HCT116 (cell line): ENCODE results near the gene MACROD1.

ENCODE experiments used
- CBX3 ChIP-seq: IDR thresholded peaks from 2 replicates; pipeline ENCODE4 v1.6.1; 2012; ENCODE audit warnings: low read depth
- CEBPB ChIP-seq: IDR thresholded peaks from 2 replicates; pipeline ENCODE4 v1.6.1; 2012; ENCODE audit warnings: low read depth
- EGR1 ChIP-seq: IDR thresholded peaks from 2 replicates; pipeline ENCODE4 v1.6.1; 2012; ENCODE audit warnings: low read depth
- EZH2 ChIP-seq: fragments of 200-600 bp; sonication (generic); IDR thresholded peaks from 2 replicates; pipeline ENCODE4 v1.6.1; 2017; ENCODE audit warnings: antibody characterized with exemption, mixed run types
- FOSL1 ChIP-seq: IDR thresholded peaks from 2 replicates; pipeline ENCODE4 v1.6.1; 2012; ENCODE audit warnings: low read depth
- POLR2A ChIP-seq: IDR thresholded peaks from 2 replicates; pipeline ENCODE4 v1.7.0; 2011; ENCODE audit warnings: borderline replicate concordance; ENCODE audit not compliant: insufficient read depth, insufficient read length; ENCODE audit errors: extremely low read depth
- POLR2AphosphoS5 ChIP-seq: IDR thresholded peaks from 2 replicates; pipeline ENCODE4 v1.6.1; 2011; ENCODE audit warnings: mild to moderate bottlenecking, low read depth, low read length, moderate library complexity
- SIN3A ChIP-seq: IDR thresholded peaks from 2 replicates; pipeline ENCODE4 v1.6.1; 2012; ENCODE audit warnings: low read depth
- SRF ChIP-seq: IDR thresholded peaks from 2 replicates; pipeline ENCODE4 v1.6.1; 2012; ENCODE audit warnings: low read depth
- TCF7L2 ChIP-seq: IDR thresholded peaks from 2 replicates; pipeline ENCODE4 v1.7.0; 2011; ENCODE audit warnings: borderline replicate concordance, inconsistent platforms; ENCODE audit not compliant: insufficient read depth, insufficient read length; ENCODE audit errors: extremely low read depth
- ZNF274 ChIP-seq: fragments of 200-500 bp; sonication (Bioruptor generic); IDR thresholded peaks from 2 replicates; pipeline ENCODE4 v1.6.1; 2014; ENCODE audit warnings: mild to moderate bottlenecking, low read depth, low read length, inconsistent platforms
- TF ChIP-seq, protein P1 (sequence below), 3 experiments: fragments of 200-600 bp in 1 of 3; sonication (generic) in 1 of 3; IDR thresholded peaks in 2 of 3; conservative IDR thresholded peaks in 1 of 3; 2 replicates each; pipeline ENCODE4 v1.5.1; 2012 to 2017; ENCODE audit warnings: low read depth in 2 of 3, low read length in 2 of 3, antibody characterized with exemption in 1 of 3, borderline replicate concordance in 1 of 3, control low read depth in 1 of 3, mild to moderate bottlenecking in 1 of 3, mixed read lengths in 1 of 3, mixed run types in 1 of 3, moderate library complexity in 1 of 3; ENCODE audit not compliant: insufficient read depth in 1 of 3
- TF ChIP-seq, protein P2 (sequence below): IDR thresholded peaks from 2 replicates; pipeline ENCODE4 v1.6.1; 2011; ENCODE audit warnings: mild to moderate bottlenecking, low read length, moderate library complexity; ENCODE audit not compliant: insufficient replicate concordance; ENCODE audit errors: extremely low read depth

DNA sequence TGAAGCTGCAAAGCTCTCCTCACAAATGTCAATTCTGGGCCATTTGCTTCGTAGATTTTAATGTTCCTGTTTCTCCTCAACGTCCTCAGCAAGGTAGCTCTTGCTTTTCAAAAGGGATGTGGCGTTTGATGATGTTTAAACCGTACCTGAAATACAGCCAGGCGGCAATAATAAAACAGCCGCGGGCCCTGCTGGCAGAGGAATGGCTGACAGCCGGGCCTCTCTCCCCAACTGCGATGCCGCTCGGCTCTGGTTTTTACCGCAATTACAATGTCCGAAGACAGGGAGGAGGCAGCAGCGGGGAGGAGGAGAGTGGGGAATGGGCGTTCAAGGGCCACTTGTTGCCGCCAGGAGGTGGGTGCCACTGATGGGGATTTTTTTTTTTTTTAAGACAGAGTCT lies 27.5 kb downstream of the MACROD1 start:
- TF ChIP-seq EGR1 (no peak), TCF7L2 (no peak), POLR2A (no peak), EZH2 (no peak), POLR2AphosphoS5 (no peak), SIN3A (no peak), SRF (no peak), ZNF274 (no peak), CBX3 (no peak), CEBPB (no peak), FOSL1 (no peak)
- TF ChIP-seq, protein P1, sequence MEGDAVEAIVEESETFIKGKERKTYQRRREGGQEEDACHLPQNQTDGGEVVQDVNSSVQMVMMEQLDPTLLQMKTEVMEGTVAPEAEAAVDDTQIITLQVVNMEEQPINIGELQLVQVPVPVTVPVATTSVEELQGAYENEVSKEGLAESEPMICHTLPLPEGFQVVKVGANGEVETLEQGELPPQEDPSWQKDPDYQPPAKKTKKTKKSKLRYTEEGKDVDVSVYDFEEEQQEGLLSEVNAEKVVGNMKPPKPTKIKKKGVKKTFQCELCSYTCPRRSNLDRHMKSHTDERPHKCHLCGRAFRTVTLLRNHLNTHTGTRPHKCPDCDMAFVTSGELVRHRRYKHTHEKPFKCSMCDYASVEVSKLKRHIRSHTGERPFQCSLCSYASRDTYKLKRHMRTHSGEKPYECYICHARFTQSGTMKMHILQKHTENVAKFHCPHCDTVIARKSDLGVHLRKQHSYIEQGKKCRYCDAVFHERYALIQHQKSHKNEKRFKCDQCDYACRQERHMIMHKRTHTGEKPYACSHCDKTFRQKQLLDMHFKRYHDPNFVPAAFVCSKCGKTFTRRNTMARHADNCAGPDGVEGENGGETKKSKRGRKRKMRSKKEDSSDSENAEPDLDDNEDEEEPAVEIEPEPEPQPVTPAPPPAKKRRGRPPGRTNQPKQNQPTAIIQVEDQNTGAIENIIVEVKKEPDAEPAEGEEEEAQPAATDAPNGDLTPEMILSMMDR (IDR thresholded peaks at IDR 0.05 in 2 of 3, conservative IDR thresholded peaks at IDR 0.05 in 1 of 3; ENCODE audit: borderline replicate concordance in 1 of 3, insufficient read depth in 1 of 3, low read depth in 2 of 3, low read length in 2 of 3), result no peak
- TF ChIP-seq, protein P2, sequence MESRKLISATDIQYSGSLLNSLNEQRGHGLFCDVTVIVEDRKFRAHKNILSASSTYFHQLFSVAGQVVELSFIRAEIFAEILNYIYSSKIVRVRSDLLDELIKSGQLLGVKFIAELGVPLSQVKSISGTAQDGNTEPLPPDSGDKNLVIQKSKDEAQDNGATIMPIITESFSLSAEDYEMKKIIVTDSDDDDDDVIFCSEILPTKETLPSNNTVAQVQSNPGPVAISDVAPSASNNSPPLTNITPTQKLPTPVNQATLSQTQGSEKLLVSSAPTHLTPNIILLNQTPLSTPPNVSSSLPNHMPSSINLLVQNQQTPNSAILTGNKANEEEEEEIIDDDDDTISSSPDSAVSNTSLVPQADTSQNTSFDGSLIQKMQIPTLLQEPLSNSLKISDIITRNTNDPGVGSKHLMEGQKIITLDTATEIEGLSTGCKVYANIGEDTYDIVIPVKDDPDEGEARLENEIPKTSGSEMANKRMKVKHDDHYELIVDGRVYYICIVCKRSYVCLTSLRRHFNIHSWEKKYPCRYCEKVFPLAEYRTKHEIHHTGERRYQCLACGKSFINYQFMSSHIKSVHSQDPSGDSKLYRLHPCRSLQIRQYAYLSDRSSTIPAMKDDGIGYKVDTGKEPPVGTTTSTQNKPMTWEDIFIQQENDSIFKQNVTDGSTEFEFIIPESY, result no peak
